ENCODE data around the gene TXNRD2. TPM values are rescaled to one million over a fixed set of nuclear protein-coding genes. Genes with fewer than 3 reads are reported as not detected.
"Not testable (repeated sequence)": the region's sequence is repeated elsewhere in the genome, so short reads cannot be mapped to it uniquely, and the experiment has no call there.

Gene TXNRD2
- total RNA-seq, 4 donors from 2014 or later, result 19.5 to 34.5 (median 25.6) TPM

DNA sequence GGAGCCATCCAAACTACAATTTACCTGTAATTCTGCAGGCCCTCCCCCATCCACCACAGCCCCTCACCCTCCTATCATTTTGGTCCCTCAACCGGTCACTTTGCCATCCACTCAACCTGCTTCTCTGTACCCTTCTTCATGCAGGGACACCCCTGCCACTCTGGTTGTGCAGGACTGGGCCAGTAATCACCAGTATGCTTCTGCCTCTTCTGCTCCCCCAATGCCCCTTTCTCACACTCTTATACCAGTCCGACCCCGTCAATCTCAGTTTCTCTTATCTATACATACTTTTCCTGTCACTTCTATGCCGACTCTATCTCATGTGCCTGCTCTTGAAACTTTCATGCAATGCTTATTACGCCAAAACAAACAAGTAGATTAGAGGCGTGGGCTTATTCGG lies 5.1 kb downstream of the TXNRD2 start:
- WGBS, 2 donors, result 97 to 98% methylated on average over 7 of the region's 7 CpGs
- Histone ChIP-seq H3K36me3 (no peaks in the 10 kb centered on the region), H3K4me1 (peaks cover 9% of the 10 kb centered on the region in 2 donors), H3K4me3 (replicated peaks in 1 of 3) (no peak overlapping the region), H3K27me3 (no peaks in the 10 kb centered on the region), H3K27ac (no peak overlapping the region), H3K9me3 (no peaks in the 10 kb centered on the region)
- no peak for DNase-seq
- TF ChIP-seq, protein P1, sequence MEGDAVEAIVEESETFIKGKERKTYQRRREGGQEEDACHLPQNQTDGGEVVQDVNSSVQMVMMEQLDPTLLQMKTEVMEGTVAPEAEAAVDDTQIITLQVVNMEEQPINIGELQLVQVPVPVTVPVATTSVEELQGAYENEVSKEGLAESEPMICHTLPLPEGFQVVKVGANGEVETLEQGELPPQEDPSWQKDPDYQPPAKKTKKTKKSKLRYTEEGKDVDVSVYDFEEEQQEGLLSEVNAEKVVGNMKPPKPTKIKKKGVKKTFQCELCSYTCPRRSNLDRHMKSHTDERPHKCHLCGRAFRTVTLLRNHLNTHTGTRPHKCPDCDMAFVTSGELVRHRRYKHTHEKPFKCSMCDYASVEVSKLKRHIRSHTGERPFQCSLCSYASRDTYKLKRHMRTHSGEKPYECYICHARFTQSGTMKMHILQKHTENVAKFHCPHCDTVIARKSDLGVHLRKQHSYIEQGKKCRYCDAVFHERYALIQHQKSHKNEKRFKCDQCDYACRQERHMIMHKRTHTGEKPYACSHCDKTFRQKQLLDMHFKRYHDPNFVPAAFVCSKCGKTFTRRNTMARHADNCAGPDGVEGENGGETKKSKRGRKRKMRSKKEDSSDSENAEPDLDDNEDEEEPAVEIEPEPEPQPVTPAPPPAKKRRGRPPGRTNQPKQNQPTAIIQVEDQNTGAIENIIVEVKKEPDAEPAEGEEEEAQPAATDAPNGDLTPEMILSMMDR (IDR thresholded peaks at IDR 0.05), result no peak
- no peak for TF ChIP-seq POLR2A (IDR thresholded peaks at IDR 0.05)
- intact Hi-C loops (cut with DNase I), result no loop called here

DNA sequence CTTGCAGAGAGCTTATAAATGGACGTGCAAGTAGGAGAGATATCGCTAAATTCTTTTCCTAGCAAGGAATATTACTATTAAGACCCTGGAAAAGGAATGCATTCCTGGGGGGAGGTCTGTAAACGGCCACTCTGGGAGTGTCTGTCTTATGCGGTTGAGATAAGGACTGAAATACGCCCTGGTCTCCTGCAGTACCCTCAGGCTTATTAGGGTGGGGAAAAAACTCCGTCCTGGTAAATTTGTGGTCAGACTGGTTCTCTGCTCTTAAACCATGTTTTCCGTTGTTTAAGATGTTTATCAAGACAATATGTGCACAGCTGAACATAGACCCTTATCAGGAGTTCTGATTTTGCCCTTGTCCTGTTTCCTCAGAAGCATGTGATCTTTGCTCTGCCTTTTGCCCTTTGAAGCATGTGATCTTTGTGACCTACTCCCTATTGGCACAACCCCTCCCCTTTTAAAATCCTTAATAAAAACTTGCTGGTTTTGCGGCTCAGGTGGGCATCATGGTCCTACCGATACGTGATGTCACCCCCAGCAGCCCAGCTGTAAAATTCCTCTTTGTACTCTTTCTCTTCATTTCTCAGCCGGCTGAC lies 6.4 kb downstream of the TXNRD2 start:
- DNase-seq; H3K4me3 ChIP-seq (replicated peaks in 1 of 3); H3K36me3 ChIP-seq; intact Hi-C loops (cut with DNase I); H3K27me3 ChIP-seq; H3K9me3 ChIP-seq; H3K27ac ChIP-seq; H3K4me1 ChIP-seq: not testable (repeated sequence)
- WGBS, 2 donors, result 95 to 98% methylated on average over 11 of the region's 11 CpGs

DNA sequence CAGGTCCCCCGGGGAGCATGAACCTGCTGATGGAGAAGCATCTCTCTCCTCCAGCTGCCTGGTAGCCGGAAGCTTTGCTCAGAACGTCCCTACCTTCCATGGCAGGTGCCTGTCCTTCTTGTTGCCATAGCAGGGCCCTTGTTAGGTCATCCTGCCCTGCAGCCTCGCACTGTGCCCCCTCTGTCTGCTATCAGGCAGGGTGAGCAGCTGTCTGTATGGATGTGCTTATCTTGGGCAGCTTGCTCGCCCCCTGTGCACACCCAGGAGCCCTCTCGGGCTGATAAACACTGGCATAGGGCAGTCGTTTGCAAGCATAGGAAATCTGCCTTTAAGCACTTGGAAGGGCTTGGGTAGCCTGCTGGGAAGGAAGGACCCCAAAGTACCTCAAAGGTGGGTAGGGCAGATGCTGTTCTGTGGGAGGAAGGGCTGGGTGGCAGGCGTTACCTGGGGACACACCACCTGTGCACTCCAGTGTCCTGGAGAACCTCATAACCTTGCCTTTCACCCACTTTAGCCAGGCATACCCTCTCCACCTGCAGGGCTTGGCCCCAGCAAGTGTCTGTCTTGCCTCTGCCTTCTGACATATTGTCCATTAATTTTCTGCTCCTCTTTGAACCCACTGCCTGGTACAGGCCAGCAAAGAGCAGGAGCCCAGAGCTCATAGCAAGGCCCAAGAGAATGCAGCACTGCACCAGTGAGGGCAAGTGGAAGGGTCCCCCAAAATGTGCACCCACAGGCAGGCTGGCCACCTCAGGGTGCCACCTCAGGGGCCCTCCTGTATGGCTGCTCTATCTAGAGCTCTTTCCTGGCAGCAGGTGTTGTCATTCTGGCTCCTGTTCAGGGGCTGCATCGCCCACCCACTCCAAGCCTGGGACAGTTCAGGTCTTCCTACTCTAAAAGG lies 8.0 kb downstream of the TXNRD2 start:
- no peak for TF ChIP-seq POLR2A (IDR thresholded peaks at IDR 0.05)
- TF ChIP-seq, protein P1 (IDR thresholded peaks at IDR 0.05), result no peak
- intact Hi-C loops (cut with DNase I), result no loop called here
- Histone ChIP-seq H3K27me3 (no peaks in the 10 kb centered on the region), H3K4me1 (no peaks in the 10 kb centered on the region), H3K4me3 (replicated peaks in 1 of 3) (no peak overlapping the region), H3K36me3 (no peaks in the 10 kb centered on the region), H3K9me3 (no peaks in the 10 kb centered on the region), H3K27ac (no peak overlapping the region)
- DNase-seq, result no peak
- WGBS, 2 donors, result 74 to 83% methylated on average over 8 to 9 of the region's 9 CpGs

DNA sequence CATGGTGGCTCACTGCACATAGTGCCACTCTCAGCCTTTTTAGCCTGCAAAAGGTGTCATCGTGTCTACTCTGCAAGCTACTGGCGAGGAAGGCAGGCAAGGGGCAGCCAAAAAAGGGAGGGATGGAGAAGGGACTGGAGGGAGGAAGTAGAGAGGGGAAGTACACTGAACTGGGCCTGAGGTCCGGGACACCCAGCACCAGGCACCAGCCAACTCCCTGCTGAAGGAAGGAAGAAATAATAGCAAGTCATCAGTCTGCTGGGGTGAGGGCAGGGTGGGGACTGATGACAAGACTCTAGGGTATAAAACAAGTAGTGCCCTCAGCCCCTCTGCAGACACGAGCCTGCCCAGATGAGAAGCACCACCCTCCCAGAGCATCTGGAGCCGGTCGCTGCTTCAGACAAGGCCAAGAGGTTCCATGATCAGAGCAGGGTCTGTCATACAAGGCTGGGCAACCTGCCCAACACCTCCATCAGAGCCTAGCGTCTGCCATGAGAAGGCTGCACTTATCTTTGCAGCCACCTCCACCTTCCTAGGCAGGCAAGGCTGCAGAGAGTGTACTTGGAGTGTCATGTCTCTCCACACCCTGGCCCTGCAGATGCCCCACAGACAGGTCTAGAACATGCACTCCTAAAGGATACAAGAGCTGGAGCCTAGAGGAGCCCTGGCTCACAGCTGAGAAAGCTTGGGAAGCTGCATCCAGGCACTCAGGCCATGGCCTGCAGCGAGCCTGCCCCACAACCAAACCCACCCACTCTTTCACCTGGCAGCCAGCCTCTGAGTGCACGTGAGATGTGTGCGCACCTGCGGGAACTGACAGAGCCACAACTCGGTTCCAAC lies 9.0 kb downstream of the TXNRD2 start:
- Histone ChIP-seq H3K27me3 (no peaks in the 10 kb centered on the region), H3K36me3 (no peaks in the 10 kb centered on the region), H3K4me3 (replicated peaks in 1 of 3) (no peak overlapping the region), H3K9me3 (no peaks in the 10 kb centered on the region), H3K4me1 (no peaks in the 10 kb centered on the region), H3K27ac (no peak overlapping the region)
- WGBS, 2 donors, result 79 to 81% methylated on average over 10 to 12 of the region's 12 CpGs
- no peak for DNase-seq
- TF ChIP-seq POLR2A (IDR thresholded peaks at IDR 0.05), result no peak
- TF ChIP-seq, protein P1 (IDR thresholded peaks at IDR 0.05), result no peak
- intact Hi-C loops (cut with DNase I), result no loop called here

DNA sequence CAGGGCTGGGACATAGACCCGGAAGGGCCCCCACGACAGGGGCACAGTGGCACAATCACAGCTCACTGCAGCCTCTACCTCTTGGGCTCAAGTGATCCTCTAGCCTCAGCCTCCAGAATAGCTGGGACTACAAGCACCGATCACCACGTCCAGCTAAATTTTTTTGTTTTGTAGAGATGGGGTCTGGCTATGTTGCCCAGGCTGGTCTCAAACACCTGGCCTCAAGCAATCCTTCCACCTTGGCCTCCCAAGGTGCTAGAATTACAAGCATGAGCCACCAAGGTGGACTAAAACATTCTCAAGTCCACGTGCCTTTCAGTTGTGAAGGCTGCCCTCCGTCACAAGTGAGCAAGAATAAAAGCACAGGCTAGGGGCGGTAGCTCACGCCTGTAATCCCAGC lies 10.1 kb downstream of the TXNRD2 start:
- Histone ChIP-seq H3K27ac (no peak overlapping the region), H3K4me1 (no peaks in the 10 kb centered on the region), H3K27me3 (no peaks in the 10 kb centered on the region), H3K9me3 (no peaks in the 10 kb centered on the region), H3K4me3 (replicated peaks in 1 of 3) (no peak overlapping the region), H3K36me3 (no peaks in the 10 kb centered on the region)
- intact Hi-C loops (cut with DNase I), result no loop called here
- DNase-seq, result no peak
- TF ChIP-seq, protein P1 (IDR thresholded peaks at IDR 0.05), result no peak
- TF ChIP-seq POLR2A (IDR thresholded peaks at IDR 0.05), result no peak
- 94 to 96% methylated on average over 8 of the region's 8 CpGs for WGBS, 2 donors

All from thyroid gland (tissue), 4 donors.